ENCODE data around the gene ACOX2. TPM values are rescaled to one million over a fixed set of nuclear protein-coding genes. Genes with fewer than 3 reads are reported as not detected.
A peak's percentile ranks its signal among the peaks of the same experiment; 100 is the strongest.

Gene ACOX2
- total and polyA plus RNA-seq, 2 of the 13 experiments (the other 11 are each of a cell fraction or from before 2014, with no cell fraction given): 42.6 to 98.5 TPM

- TF ChIP-seq ZNF318 (CRISPR knock-in tag; IDR thresholded peaks at IDR 0.05) (no peak), ZNF737 (CRISPR knock-in tag; IDR thresholded peaks at IDR 0.05; ENCODE audit: borderline replicate concordance) (no peak), SETDB1 (CRISPR knock-in tag; IDR thresholded peaks at IDR 0.05; ENCODE audit: borderline replicate concordance) (no peak), WIZ (CRISPR knock-in tag; IDR thresholded peaks at IDR 0.05) (no peak), SIN3A (IDR thresholded peaks at IDR 0.05; ENCODE audit: borderline replicate concordance, low read depth, low read length) (0 out of 2 replicates have a peak, but pooled peaks have one; percentile 64), ZIK1 (CRISPR knock-in tag; IDR thresholded peaks at IDR 0.05; ENCODE audit: borderline replicate concordance, low read depth) (no peak), IKZF4 (CRISPR knock-in tag; IDR thresholded peaks at IDR 0.05; ENCODE audit: borderline replicate concordance, low read depth, not compliant biosample characterization) (no peak), ARID2 (CRISPR knock-in tag; IDR thresholded peaks at IDR 0.05; ENCODE audit: borderline replicate concordance) (no peak), ZNF646 (CRISPR knock-in tag; IDR thresholded peaks at IDR 0.05) (no peak), PBX3 (CRISPR knock-in tag; IDR thresholded peaks at IDR 0.05; ENCODE audit: borderline replicate concordance) (no peak), ZMYM4 (CRISPR knock-in tag; IDR thresholded peaks at IDR 0.05) (peak; percentile 88; the same call in 1 of the 2 replicates)
These were observed 1.2 kb downstream of the ACOX2 start (continued) for GRCh38 chr3:58535531-58536500.
